Fibroblast of skin of scalp (primary cell): Measurements from ENCODE around the gene PCF11.
"Not testable (repeated sequence)": the region's sequence is repeated elsewhere in the genome, so short reads cannot be mapped to it uniquely, and the experiment has no call there.

Experiments used
- DNase-seq: peaks from one replicate; pipeline ENCODE4 v3.0.0-alpha.2; 2013

PCF11 gene

GRCh38 chr11:83192606-83193245, 35.8 kb downstream of the PCF11 start:
- DNase-seq: no peak

DNA sequence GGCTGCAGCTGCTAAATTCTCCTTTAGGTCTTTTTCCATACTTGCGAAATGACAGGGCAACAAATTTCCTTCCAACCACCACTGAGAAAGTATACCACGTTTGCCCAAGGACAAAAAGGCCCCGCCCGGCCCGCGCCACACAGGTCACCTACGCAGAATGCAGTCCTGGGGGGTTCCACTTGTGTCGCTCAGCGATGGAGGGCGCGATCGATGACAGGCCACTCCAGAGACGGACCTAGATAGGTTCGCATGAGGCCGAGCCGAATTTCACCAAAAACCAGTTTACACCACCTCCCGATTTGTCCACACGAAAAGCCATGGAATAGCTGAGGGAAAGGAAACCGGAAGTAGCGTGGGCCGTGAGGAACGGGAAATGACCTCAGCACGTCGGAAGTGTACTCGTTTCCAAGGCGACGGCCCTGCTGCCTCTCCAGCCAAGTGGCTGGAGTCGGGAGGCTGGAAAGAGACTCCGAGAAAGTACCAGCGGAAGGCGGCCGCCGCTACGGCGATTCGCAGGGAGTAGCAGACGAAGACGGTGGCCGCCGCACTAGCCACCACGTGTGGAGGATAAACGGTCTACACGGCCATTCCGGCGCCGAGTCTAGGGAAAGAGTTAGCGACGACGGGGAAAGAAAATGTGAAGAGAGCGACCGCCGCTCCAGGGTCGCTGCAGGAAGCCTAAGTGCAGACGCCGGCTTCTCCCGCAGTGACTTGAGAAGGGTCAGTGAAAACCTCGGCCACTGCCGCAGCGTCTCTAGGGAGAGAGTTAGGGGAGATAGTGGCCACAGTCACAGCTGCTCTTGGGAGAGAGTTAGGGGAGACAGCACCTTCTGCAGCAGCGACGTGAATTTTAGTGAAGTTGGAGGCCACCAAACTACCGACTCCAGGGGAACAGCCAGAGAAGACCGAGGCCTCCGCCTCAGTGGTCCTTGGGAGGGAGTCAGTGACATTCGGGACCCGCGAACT, 36.7 kb downstream of the PCF11 start, which contains the start of gene ANKRD42:
Gene ANKRD42, plus strand, starts transcription at position 398 of the 966 bp plus-strand sequence. CDS start 959 bp downstream, outside the sequence.
- peak; percentile 95 for DNase-seq

DNA sequence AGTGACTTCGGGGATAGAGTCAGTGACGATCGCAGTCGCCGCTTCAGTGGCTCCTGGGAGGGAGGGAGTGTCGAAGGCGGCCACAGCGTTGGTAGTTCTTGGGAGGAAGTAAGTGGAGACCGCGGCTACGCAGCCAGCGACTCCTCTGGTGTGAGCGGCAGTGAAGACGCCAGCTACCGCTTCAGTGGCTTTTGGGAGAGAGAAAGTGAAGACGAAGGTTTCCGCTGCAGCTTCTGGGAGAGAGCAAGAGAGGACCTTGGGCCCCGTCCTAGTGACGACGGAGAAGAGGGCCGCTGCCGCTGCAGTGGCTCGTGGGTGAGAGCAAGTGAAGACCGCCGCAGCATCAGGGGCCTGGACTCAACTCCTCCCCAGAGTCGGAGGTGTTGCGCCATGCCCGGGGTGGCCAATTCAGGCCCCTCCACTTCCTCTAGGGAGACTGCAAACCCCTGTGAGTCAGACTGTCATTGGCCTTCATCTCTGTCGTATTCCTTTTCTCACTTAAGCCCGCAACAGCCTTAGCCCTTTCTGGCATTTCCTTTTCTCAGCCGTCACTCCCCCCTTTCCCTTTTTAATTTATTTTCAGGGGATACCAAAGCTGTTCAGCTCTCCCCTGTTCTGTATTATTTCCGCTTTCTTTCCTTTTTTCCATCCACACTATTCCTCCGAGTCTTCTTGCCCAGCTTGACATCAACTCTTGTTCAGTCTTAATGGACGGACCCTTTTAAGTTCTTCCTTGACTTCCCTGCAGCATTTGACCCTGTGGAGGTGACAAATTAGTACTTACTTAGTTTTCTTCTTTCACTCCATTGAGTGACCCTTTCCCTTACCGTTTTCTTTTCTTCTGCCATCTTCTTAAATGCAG, 37.6 kb downstream of the PCF11 start:
- DNase-seq: peak; percentile 69

DNA sequence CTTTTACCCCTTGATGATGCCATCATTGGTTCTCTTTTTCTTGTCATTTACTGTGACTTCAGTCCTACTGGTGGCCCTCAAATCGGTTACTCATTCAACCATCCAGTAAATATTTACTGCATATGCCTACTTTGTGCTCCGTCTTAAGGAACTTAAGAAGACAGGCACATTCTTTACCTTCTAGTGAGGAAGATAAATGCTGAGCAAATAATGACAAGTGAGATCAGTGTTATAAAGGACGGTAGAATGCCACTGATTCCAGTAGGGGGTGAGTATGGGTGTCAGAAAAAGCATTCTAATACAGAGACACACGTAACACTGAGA, 38.2 kb downstream of the PCF11 start:
- DNase-seq: no peak

GRCh38 chr11:83195649-83196048, 38.7 kb downstream of the PCF11 start:
- DNase-seq: no peak

DNA sequence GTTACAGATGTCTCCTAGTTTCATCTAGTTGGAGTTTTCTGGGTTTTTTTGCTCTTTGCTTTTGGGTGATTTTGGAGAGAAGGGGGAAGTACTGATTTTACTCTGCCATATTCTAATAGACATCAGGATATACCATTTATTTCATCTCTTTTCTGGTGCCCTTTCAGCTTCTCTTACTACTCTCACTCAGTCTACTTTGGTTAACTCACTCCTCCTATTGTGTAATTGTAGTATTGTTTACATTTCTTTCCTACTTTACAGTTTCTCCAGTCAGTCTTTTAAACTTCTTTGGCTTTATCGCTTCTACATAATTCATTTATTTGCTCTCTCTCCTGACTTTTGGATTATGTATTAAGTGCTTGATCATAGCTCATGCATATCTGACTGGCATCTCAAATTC, 43.1 kb downstream of the PCF11 start:
- no peak for DNase-seq

GRCh38 chr11:83205608-83206185, 48.8 kb downstream of the PCF11 start:
- DNase-seq: no peak

DNA sequence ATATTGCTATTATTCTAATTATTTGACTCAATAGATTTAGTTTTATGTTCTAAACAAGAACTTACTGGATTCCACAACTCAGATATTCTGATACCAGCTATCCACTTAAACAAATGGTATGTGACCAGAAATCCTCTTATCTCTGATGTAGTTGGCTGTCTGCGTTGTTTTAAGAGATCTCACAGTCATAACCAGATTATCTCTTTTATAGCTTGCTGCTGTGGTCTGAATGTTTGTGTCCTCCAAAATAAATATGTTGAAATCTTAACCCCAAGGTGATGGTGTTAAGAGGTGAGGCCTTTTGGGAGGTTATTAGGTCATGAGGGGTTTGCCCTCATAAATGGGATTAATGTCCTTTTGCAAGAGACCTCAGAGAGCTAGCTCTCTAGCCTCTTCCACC, 49.3 kb downstream of the PCF11 start:
- no peak for DNase-seq

DNA sequence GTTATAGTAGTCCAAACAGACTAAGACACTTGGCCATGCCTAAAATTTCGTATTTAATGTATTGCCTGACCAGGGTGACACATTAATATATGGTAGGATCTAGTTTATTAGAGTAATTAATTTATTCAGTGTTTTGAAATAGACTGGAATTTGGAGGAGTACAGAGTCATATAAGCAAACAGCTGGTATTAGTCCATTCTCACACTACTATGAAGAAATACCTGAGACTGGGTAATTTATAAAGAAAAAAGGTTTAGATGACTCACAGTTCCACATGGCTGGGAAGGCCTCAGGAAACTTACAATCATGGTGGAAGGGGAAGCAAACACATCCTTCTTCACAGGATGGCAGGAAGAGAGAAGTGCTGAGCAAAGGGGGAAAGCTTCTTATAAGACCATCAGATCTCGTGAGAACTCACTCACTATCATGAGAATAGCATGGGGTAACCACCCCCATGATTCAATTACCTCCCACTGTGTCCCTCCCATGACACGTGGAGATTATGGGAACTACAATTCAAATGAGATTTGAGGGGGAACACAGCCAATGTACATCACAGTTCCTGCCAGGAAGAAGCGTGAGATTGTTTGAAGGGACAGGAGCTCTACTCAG, 49.9 kb downstream of the PCF11 start:
- DNase-seq: not testable (repeated sequence)

DNA sequence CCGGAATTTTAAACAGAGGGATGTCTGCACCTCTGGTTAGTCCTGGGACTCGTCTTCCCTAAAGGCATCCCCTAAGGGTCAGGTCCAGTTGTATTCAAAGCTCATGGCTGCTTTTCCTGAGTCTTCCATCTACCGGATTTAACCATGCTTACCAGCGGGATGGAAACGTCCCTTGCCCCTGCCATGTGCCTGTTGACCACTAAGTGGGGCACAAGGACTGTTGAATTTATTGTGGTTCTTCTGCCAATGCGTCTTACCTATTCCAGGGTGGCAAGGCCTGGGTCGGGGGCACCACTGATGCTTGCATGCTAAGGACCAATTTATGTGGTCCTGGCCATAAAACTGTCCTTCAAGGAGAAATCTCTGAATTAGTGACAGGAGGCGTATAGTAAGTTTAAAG, 62.2 kb downstream of the PCF11 start:
- DNase-seq: no peak

GRCh38 chr11:83220260-83220659, 63.3 kb downstream of the PCF11 start:
- DNase-seq: no peak

DNA sequence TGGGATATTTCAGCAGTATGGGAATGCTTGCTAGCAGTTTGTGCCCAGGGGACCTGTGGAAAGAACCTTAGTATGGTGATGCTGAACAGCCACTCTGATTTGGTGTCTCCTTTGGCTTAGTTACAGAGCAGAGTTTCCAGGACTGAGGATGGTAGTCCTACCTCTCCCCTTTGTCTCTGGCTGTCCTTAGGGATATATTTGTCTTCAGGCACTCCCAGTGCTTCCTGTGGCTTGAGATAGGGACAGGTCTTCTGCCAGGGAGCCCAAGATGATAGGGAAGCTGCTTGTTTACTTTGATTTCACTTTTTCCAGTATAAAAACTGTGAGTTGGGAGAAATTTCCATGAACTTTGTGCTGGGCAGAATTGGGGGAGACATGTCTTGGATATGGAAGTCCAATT, 64.8 kb downstream of the PCF11 start:
- no peak for DNase-seq

GRCh38 chr11:83222499-83222898, 65.6 kb downstream of the PCF11 start:
- DNase-seq: no peak

DNA sequence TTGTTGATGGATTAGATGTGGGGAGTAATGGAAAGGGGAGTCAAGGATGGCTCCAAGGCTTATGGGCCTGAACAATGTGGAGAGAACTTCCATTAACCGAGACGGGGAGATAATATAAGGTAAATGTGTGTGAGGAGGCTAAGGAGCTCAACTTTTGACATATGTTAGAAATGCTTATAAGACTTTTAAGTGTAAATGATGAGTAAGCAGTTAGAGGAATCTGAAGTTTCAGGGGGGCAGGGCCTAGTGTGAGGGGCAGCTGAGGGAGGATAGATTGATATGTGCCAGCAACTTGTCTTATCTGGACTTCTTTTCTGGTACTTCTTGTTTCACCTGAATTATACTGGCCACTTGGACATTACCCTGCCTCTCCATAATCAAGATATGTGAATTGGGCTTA, 66.5 kb downstream of the PCF11 start:
- no peak for DNase-seq

GRCh38 chr11:83235825-83236224, 78.9 kb downstream of the PCF11 start:
- no peak for DNase-seq
